Activated CD8-positive, alpha-beta T cell treated with anti-CD3 and anti-CD28 coated beads, Interleukin-2, amount 10 ng/mL, durations not matched to agents 7 days and 5 days (primary cell): ENCODE data around the gene HOXC5. TPM values are rescaled to one million over a fixed set of nuclear protein-coding genes. Genes with fewer than 3 reads are reported as not detected.
A peak's percentile ranks its signal among the peaks of the same experiment; 100 is the strongest.

Source experiments
- ATAC-seq: fragments of 150-1000 bp; cut with Tn5 transposase; one replicate; pipeline ENCODE4 v1.10.0; 2021; ENCODE audit warnings: moderate library complexity
- CTCF ChIA-PET: fragments of 350-600 bp; sonication (Branson Sonifier 250); formaldehyde crosslinking; loops from one replicate; lab custom pipeline; 2021; ENCODE audit warnings: antibody characterized with exemption; lab: Charles Lee
- POLR2A ChIA-PET: fragments of 350-600 bp; sonication (Branson Sonifier 250); formaldehyde crosslinking; loops from one replicate; lab custom pipeline; 2021; ENCODE audit warnings: antibody characterized with exemption; lab: Charles Lee
- DNase-seq: peaks from one replicate; pipeline ENCODE4 v3.0.0-alpha.2; 2020
- H3K27ac Mint-ChIP-seq: one replicate; pipeline ENCODE4 v1.8.0; 2021; ENCODE audit warnings: mild to moderate bottlenecking, mixed read lengths
- H3K27me3 Mint-ChIP-seq: one replicate; pipeline ENCODE4 v1.8.0; 2021; ENCODE audit warnings: low read depth, mixed read lengths
- H3K36me3 Mint-ChIP-seq: one replicate; pipeline ENCODE4 v1.8.0; 2021; ENCODE audit warnings: low read depth, mixed read lengths
- H3K4me1 Mint-ChIP-seq: one replicate; pipeline ENCODE4 v1.8.0; 2021; ENCODE audit warnings: low read depth, mixed read lengths
- H3K4me3 Mint-ChIP-seq: one replicate; pipeline ENCODE4 v1.8.0; 2021; ENCODE audit warnings: mild to moderate bottlenecking, mixed read lengths
- H3K9me3 Mint-ChIP-seq: one replicate; pipeline ENCODE4 v1.8.0; 2022; ENCODE audit warnings: mixed read lengths; ENCODE audit not compliant: insufficient read depth
- total RNA-seq, 2 experiments: library from RNA; stranded (reverse); gene quantifications; one replicate each; pipeline ENCODE4 v1.2.3, GENCODE V29; 2021

HOXC5 gene
- total RNA-seq, 2 experiments from 2014 or later, result not detected

DNA sequence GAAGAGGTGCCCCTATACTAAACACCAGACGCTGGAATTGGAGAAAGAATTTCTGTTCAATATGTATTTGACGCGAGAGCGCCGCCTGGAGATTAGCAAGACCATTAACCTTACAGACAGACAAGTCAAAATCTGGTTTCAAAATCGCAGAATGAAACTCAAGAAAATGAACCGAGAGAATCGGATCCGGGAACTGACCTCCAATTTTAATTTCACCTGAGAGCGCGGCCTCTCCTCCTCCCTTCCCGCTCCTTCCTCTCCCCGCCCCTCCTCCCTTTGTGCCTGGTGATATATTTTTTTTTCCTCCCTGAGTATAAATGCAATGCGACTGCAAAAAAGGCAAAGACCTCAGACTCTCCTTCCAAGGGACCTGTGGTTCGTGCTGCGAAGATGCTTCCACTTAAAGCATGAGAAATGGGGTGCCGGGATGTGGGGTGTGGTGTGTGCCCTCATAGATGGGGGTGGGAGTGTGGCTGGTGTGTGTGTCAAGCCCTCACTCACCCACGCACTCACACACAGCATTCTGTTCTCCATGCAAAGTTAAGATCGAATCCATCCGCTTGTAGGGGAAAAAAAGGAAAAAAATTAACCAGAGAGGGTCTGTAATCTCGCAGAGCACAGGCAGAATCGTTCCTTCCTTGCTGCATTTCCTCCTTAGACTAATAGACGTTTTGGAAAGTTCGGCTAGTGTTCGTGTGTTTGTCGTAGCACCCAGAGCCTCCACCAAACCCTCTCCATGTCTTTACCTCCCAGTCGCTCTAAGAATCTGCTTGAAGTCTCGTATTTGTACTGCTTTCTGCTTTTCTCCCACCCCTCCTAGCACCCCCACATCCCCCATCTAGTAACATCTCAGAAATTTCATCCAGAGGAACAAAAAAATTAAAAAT, 43.4 kb upstream of the HOXC5 start:
- Mint-ChIP-seq H3K9me3 (no peaks in the 10 kb centered on the region), H3K4me1 (peaks cover 40% of the 10 kb centered on the region), H3K36me3 (peaks cover 5% of the 10 kb centered on the region), H3K27ac (no peak overlapping the region), H3K27me3 (peaks cover 95% of the 10 kb centered on the region), H3K4me3 (peak overlapping the region; percentile 1)
- no peak for ATAC-seq
- CTCF ChIA-PET, result interaction anchor here (1.1 to 5.8 kb wide), 8 partner anchors 18 to 233 kb away, joined by 3 to 35 read pairs (median 8); no protein-coding TSS in a partner anchor
- DNase-seq, result peak; percentile 66
- POLR2A ChIA-PET, result no interaction called here

DNA sequence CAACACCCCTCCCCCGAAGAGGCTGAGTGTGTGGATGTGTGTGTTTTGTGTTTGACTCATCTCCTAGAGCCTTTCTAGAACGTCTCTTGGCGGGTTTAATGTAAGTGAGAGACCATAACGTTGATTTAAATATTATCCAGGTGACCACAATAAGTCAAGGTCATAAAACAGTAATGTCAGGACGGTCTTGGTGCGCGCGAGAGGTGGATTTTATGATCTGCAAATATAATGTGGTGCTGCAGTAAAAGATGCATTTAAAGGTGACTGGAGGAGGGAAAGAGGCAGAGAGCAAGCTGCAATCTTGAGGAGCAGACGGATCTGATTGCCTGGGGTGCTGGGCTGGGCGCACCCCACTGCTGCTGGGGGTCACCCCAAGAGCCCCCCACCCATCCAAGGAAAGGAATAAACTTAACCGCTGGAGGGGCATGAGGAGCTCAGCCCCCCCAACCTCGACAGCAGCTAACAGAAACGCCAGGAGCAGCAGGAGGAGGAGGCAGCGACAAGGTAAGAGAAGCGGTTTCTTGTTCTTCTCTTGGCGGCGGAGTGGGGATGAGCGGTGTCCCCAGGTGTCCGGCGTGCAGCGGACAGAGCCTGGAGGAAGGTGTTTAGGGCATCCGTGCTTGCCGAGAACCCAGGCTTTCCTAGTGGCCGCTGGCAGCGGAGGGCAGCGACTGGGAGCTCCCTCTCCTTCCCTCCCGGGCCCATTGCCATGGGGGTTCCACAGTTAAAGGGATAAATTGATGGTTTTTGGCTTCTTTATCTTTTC, 42.4 kb upstream of the HOXC5 start:
- ATAC-seq, result no peak
- no peak for DNase-seq
- POLR2A ChIA-PET, result no interaction called here
- Mint-ChIP-seq H3K4me3 (no peak overlapping the region), H3K27me3 (peaks cover 94% of the 10 kb centered on the region), H3K4me1 (peaks cover 40% of the 10 kb centered on the region), H3K27ac (no peak overlapping the region), H3K9me3 (no peaks in the 10 kb centered on the region), H3K36me3 (peaks cover 5% of the 10 kb centered on the region)
- CTCF ChIA-PET, result interaction anchor here (0.9 to 2.4 kb wide), 6 partner anchors 15 to 224 kb away, joined by 3 to 11 read pairs (median 4); partner anchors contain the start of gene HOXC8

DNA sequence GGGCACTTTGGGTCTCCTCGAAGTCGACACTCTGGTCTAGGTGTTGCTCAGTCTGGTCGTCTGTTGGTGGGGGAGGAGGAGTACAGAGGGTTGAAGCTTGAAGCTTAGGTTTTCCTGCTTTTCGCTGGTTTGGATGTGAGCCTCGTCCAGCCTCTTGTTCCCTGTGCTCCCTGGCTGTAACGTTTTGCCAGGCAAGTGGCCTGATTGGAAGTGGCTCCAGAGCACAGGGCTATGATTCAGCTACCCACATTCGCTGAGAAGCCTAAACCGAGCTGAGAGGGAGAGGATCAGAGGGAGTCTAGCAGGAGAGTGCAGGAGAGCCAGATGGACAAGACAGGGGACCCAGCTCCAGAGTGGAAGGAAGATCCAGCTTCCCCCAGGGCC, 41.8 kb upstream of the HOXC5 start:
- peaks cover 42% of the 10 kb centered on the region for H3K4me1 Mint-ChIP-seq
- POLR2A ChIA-PET, result no interaction called here
- CTCF ChIA-PET, result interaction anchor here (0.9 to 2.4 kb wide), 7 partner anchors 15 to 224 kb away, joined by 3 to 11 read pairs (median 3); partner anchors contain the start of gene HOXC8
- H3K27me3 Mint-ChIP-seq, result peaks cover 93% of the 10 kb centered on the region
- no peak for DNase-seq
- H3K36me3 Mint-ChIP-seq, result peaks cover 5% of the 10 kb centered on the region
- no peaks in the 10 kb centered on the region for H3K9me3 Mint-ChIP-seq
- H3K27ac Mint-ChIP-seq, result no peak overlapping the region
- no peak overlapping the region for H3K4me3 Mint-ChIP-seq
- ATAC-seq, result no peak

DNA sequence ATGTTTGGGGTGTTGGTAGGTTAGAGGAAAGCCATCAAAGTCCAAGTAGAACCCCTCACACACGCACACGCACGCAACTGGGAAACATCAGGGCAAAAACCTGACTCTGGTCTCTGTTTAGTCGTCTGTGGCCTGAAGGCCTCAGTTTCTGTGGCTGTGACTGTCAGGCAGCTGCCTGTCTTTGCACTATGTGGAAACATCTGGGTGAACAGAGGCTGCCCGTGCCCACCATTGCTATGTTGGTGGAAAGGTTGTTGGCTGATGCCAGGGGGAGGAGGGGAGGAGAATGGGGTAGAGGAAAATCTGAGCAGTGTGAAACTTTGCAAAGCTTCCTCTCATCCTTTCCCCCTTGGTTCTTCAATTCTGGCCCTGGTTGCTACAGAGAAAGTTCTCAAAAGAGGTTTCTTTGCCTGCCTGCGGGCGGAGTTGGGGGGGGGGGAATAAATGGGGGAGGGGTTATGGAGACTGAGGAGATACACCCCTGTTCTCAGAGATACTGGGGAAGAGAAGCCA, 40.4 kb upstream of the HOXC5 start:
- no peaks in the 10 kb centered on the region for H3K9me3 Mint-ChIP-seq
- no peak for DNase-seq
- H3K27me3 Mint-ChIP-seq, result peaks cover 92% of the 10 kb centered on the region
- peaks cover 40% of the 10 kb centered on the region for H3K4me1 Mint-ChIP-seq
- no peak overlapping the region for H3K4me3 Mint-ChIP-seq
- POLR2A ChIA-PET, result interaction anchor here (0.6 kb wide), 1 partner anchor 291 kb away, joined by 3 read pairs; no protein-coding TSS in a partner anchor
- peaks cover 5% of the 10 kb centered on the region for H3K36me3 Mint-ChIP-seq
- ATAC-seq, result no peak
- CTCF ChIA-PET, result interaction anchor here (0.8 to 2.4 kb wide), 6 partner anchors 12 to 224 kb away, joined by 3 to 8 read pairs (median 4); no protein-coding TSS in a partner anchor
- no peak overlapping the region for H3K27ac Mint-ChIP-seq

DNA sequence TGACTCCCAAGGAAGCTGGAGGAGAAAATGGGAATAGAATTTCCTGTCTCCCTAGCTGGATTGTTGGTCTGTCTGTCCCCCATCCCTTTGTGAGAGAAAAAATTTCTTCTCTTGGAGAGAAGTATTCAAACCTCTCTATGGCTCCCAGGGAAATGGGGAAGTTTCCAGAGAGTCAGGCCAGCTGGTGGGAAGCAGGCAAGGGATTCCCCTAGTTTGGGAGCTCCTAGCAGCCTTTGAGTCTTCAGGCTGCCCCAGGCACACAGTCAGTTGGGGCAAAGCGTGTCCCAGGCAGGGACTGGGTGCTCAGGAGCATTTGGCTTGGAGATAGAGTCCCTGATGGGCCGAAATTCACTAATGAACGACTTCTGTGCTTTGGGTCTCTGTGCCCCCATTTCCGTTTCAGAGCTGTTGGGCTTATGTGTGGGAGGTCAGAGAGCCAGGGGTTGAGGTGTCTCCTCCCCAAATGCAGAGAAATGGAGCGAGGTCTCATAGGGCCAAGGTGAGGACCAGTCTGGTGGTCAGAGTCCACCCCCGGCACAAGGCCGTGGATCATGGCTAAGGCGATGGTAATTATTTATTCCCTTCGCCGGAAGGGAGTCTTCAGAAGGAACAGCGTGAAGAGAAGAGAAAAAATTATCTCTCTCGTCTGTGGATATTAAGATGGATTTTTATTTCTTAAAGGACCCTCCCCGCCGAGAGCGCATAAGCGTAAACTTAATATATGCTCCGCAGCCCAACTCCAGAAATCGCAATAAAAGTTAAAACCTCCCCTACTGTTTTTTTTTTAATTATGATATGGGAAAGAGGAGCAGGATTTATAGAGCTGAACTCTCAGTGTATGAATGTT, 39.5 kb upstream of the HOXC5 start:
- ATAC-seq (no peak), DNase-seq (no peak)
- H3K4me1 Mint-ChIP-seq, result peaks cover 40% of the 10 kb centered on the region
- no peak overlapping the region for H3K27ac Mint-ChIP-seq
- H3K9me3 Mint-ChIP-seq, result no peaks in the 10 kb centered on the region
- CTCF ChIA-PET, result interaction anchor here (0.8 to 0.9 kb wide), 2 partner anchors 198 to 208 kb away, joined by 3 to 4 read pairs; no protein-coding TSS in a partner anchor
- H3K27me3 Mint-ChIP-seq, result peaks cover 92% of the 10 kb centered on the region
- H3K4me3 Mint-ChIP-seq, result peak overlapping the region; percentile 28
- POLR2A ChIA-PET, result no interaction called here
- H3K36me3 Mint-ChIP-seq, result peaks cover 5% of the 10 kb centered on the region

DNA sequence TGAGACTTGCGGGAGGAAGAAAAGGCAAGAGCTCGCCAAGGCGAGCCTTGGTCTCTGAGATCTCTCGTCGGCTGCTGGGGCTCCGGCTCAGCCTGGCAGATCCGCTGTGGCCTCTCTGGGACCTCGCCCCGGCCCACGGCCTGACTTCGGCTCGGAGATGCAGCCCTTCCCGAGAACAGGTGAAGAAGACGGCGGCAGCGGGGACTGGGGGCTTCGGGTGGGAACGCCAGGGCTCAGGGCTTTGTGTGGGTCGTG, 38.9 kb upstream of the HOXC5 start:
- H3K27ac Mint-ChIP-seq, result no peak overlapping the region
- H3K27me3 Mint-ChIP-seq, result peaks cover 95% of the 10 kb centered on the region
- ATAC-seq (no peak), DNase-seq (no peak)
- ChIA-PET CTCF (interaction anchor here (0.9 kb wide), 1 partner anchor 207 kb away, joined by 3 read pairs; no protein-coding TSS in a partner anchor), POLR2A (no interaction called here)
- H3K9me3 Mint-ChIP-seq, result no peaks in the 10 kb centered on the region
- peaks cover 5% of the 10 kb centered on the region for H3K36me3 Mint-ChIP-seq
- H3K4me1 Mint-ChIP-seq, result peaks cover 36% of the 10 kb centered on the region
- peak overlapping the region; percentile 10 for H3K4me3 Mint-ChIP-seq

DNA sequence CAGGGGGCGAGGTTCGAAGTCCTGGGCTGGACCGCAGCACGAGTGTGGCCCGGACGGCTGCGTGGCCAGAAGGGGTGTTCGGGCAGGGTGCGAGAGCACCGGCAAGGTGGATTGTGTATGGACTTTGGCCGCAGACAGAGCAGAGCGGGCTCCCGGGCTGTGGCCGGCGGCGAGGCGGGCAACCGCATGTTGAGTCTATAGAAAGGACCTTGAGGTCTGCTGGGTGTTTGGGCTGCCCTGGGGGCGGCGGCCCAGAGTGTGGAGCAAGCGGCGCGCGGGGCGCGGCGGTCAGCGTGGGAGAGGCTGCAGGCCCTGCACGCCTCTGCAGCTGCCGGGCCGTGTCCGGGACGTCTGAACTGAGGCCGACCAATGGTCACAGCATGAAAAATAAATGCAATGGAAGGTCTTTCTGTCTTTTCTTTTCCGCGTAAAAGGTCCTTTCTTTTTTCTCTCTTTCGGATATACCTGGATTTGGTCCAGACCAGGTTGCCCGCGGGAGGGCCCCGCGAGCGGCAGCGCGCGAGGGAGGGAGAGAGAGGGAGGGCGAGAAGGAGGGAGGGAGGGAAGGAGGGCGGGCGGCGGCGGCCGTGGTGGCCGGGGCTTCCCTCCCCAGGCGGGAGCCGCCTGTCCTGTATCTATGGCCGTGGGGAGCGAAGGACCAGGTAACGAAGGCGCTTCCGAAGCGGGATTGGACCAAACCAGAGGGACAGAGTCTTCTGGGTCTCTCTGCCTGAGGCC, 38.4 kb upstream of the HOXC5 start:
- DNase-seq (no peak), ATAC-seq (no peak)
- Mint-ChIP-seq H3K27me3 (peaks cover 94% of the 10 kb centered on the region), H3K36me3 (peaks cover 5% of the 10 kb centered on the region), H3K27ac (no peak overlapping the region), H3K4me3 (peak overlapping the region; percentile 10), H3K4me1 (peaks cover 31% of the 10 kb centered on the region), H3K9me3 (no peaks in the 10 kb centered on the region)
- CTCF ChIA-PET, result interaction anchor here (2.0 kb wide), 1 partner anchor 9 kb away, joined by 12 read pairs; the partner anchor contains the start of gene HOXC10
- POLR2A ChIA-PET, result no interaction called here

DNA sequence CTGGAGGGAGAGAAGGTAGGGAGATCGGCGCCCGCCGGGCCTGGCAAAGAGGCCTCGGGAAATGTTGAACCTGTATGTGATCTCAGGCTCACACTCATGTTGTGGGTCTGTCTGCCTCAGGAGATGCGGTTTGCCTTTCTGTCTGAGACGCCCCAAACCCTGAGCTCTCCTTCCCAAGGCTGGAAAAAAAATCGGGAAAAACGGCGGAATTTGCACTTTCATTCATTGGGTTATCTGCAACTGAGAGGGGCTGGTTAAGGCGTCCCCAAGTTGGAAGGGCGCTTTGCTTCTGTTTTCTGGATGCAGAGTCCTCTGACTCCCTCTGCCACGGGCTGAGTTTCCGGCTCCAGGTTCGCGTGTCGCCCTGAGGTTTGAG, 37.9 kb upstream of the HOXC5 start:
- POLR2A ChIA-PET, result no interaction called here
- Mint-ChIP-seq H3K9me3 (no peaks in the 10 kb centered on the region), H3K27ac (no peak overlapping the region), H3K27me3 (peaks cover 94% of the 10 kb centered on the region), H3K4me3 (peak overlapping the region; percentile 5), H3K4me1 (peaks cover 27% of the 10 kb centered on the region), H3K36me3 (peaks cover 5% of the 10 kb centered on the region)
- CTCF ChIA-PET, result interaction anchor here (2.0 to 2.1 kb wide), 2 partner anchors 9 to 38 kb away, joined by 6 to 12 read pairs; partner anchors contain the start of genes HOXC10 and HOXC5
- DNase-seq (peak; percentile 41), ATAC-seq (no peak)

DNA sequence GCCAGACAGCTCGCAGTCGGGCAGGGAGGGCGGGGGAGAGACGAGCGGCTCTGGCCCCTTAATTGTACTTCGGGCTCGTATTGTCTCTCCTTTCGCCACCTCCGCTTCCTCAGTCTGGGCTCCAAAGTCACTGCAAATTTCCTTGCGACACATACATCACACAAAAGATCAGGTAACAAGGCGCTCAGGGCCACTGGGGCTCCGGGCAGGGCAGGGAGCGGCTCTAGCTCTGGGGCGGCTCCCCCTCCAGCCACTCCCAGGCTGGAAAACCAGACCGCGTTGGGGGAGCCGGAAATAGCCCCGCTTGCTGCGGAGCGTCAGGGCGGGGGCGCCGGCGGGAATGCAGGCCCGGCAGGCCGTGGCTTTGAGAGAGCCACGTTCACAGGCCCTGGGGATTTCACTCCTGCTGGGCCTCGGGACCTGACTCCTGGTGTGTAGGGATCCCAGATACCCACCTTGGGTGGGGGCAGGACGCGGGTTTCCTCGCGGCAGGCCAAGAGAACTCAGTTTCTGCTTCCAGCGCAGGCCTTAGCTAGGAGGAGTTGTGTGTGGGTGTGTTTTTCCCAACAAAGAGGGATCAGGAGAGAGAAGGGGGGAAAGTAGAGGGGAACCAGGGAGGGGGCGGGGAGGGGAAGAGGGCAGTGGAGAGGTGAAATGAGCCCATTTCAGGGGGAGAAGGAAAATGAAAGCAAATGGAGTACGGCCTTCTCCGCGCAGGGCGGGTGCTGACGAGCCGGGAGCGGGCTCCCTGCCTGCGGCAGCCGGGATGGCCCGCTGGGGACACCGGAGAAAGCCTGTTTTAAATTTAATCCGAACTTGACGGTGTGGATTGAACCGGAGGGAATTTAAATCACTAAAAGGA, 37.2 kb upstream of the HOXC5 start:
- no peak overlapping the region for H3K27ac Mint-ChIP-seq
- H3K36me3 Mint-ChIP-seq, result peaks cover 5% of the 10 kb centered on the region
- ChIA-PET CTCF (interaction anchor here (0.8 to 2.1 kb wide), 5 partner anchors 10 to 213 kb away, joined by 3 to 12 read pairs (median 5); partner anchors contain the start of genes HOXC10 and HOXC5), POLR2A (no interaction called here)
- peak overlapping the region; percentile 72 for H3K4me3 Mint-ChIP-seq
- DNase-seq, result no peak
- H3K4me1 Mint-ChIP-seq, result peaks cover 27% of the 10 kb centered on the region
- peak; percentile 28 for ATAC-seq
- H3K27me3 Mint-ChIP-seq, result peaks cover 93% of the 10 kb centered on the region
- H3K9me3 Mint-ChIP-seq, result no peaks in the 10 kb centered on the region
